ENCODE measurements around the gene UGCG. TPM values are rescaled to one million over a fixed set of nuclear protein-coding genes. Genes with fewer than 3 reads are reported as not detected.

Gene UGCG
- total and polyA plus RNA-seq, 2 of the 8 experiments (the other 6 are each of a cell fraction or from before 2014, with no cell fraction given), result 14.9 to 34.0 TPM

GRCh38 chr9:111915425-111915758 is 18.8 kb downstream of the UGCG start (continued):
- TF ChIP-seq CHD7 (IDR thresholded peaks at IDR 0.05; ENCODE audit: insufficient replicate concordance, low read length) (no peak), MAX (IDR thresholded peaks at IDR 0.05) (no peak), CHD2 (IDR thresholded peaks at IDR 0.05; ENCODE audit: low read length) (no peak), MAFK (IDR thresholded peaks at IDR 0.05; ENCODE audit: low read depth, low read length) (no peak), CTBP2 (IDR thresholded peaks at IDR 0.05; ENCODE audit: borderline replicate concordance, insufficient read depth, insufficient read length, low read length) (no peak), HDAC2 (IDR thresholded peaks at IDR 0.05; ENCODE audit: borderline replicate concordance in 1 of 2, low read depth in 2 of 2, low read length in 2 of 2) (no peak), CHD1 (IDR thresholded peaks at IDR 0.05; ENCODE audit: low read depth, low read length) (no peak), KDM4A (IDR thresholded peaks at IDR 0.05; ENCODE audit: low read depth, low read length, severe bottlenecking) (no peak), TBP (IDR thresholded peaks at IDR 0.05; ENCODE audit: low read depth, low read length) (no peak), POLR2AphosphoS5 (IDR thresholded peaks at IDR 0.05; ENCODE audit: low read depth, low read length) (no peak)

Data from H1 (cell line).